Activated CD4-positive, alpha-beta T cell treated with anti-CD3 and anti-CD28 coated beads, Interleukin-2, amount 50 U/mL, for 24 hours (primary cell): ENCODE results near the gene MAP2K1.
A peak's percentile ranks its signal among the peaks of the same experiment; 100 is the strongest.
"Not testable (repeated sequence)": the region's sequence is repeated elsewhere in the genome, so short reads cannot be mapped to it uniquely, and the experiment has no call there.

ENCODE experiments used
- DNase-seq, 2 donors: peaks; one replicate each; pipeline ENCODE4 v3.0.0-alpha.2; 2020; ENCODE audit warnings: low read depth in 1 of 2, low spot score in 1 of 2

MAP2K1 gene

GRCh38 chr15:66474135-66474534, 87.4 kb downstream of the MAP2K1 start:
- no peak for DNase-seq

- DNase-seq: no peak
These were observed 88.3 kb downstream of the MAP2K1 start for GRCh38 chr15:66474963-66475362.

GRCh38 chr15:66476535-66476934, 89.8 kb downstream of the MAP2K1 start:
- DNase-seq: no peak

- no peak for DNase-seq
These were observed 90.3 kb downstream of the MAP2K1 start for GRCh38 chr15:66477011-66477410.

- no peak for DNase-seq
These were observed 93.6 kb downstream of the MAP2K1 start for GRCh38 chr15:66480267-66480666.

GRCh38 chr15:66481107-66481856, 94.6 kb downstream of the MAP2K1 start:
- DNase-seq: no peak

- DNase-seq: no peak
These were observed 95.8 kb downstream of the MAP2K1 start for GRCh38 chr15:66482539-66482938.

- DNase-seq: no peak
These were observed 96.4 kb downstream of the MAP2K1 start for GRCh38 chr15:66483131-66483566.

GRCh38 chr15:66484539-66485112, 97.9 kb downstream of the MAP2K1 start:
- no peak for DNase-seq

- no peak for DNase-seq
These were observed 100.2 kb downstream of the MAP2K1 start for GRCh38 chr15:66486887-66487286.

- no peak for DNase-seq
These were observed 101.8 kb downstream of the MAP2K1 start for GRCh38 chr15:66488525-66488924.

- no peak for DNase-seq
These were observed 102.6 kb downstream of the MAP2K1 start for GRCh38 chr15:66489179-66489791.

GRCh38 chr15:66491846-66492245, 105.1 kb downstream of the MAP2K1 start:
- DNase-seq: no peak

GRCh38 chr15:66494262-66494661, 107.5 kb downstream of the MAP2K1 start:
- DNase-seq: no peak

GRCh38 chr15:66496951-66497501, 110.3 kb downstream of the MAP2K1 start:
- no peak for DNase-seq

GRCh38 chr15:66497502-66498455, 111.1 kb downstream of the MAP2K1 start, which contains the start of gene SNAPC5:
Gene SNAPC5 (minus strand): TSS chr15:66497762. CDS start chr15:66497731, 31 bp downstream.
- DNase-seq: peak; percentile 98 to 99

- no peak for DNase-seq
These were observed 112.0 kb downstream of the MAP2K1 start for GRCh38 chr15:66498501-66499386.

- not testable (repeated sequence) for DNase-seq
These were observed 113.6 kb downstream of the MAP2K1 start for GRCh38 chr15:66500346-66500745.

- DNase-seq: no peak
These were observed 115.8 kb downstream of the MAP2K1 start for GRCh38 chr15:66502491-66502890.
